ENCODE measurements around the gene SRGAP1.

DNA sequence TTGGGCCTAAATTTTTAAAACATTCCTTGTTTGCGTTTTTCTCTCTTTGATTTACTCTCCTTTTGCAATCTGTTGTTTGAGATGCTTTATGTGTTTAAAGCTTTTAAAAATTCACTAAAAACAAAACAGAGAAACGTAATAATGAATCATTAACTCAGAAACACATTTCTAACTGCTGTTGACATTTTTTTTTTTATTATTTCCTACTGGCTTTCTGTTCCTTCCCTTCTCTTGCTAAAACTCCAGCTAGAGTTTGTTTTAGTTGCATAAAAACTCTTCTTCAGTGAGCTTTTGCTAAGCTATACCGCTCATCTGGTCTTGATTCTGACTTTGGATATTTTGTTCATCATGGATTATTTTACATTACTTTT, 29.0 kb upstream of the SRGAP1 start:
- no peak for TF ChIP-seq POLR2AphosphoS5 (IDR thresholded peaks at IDR 0.05)
- TF ChIP-seq POLR2A (IDR thresholded peaks at IDR 0.05) = no peak
- TF ChIP-seq, protein P1, sequence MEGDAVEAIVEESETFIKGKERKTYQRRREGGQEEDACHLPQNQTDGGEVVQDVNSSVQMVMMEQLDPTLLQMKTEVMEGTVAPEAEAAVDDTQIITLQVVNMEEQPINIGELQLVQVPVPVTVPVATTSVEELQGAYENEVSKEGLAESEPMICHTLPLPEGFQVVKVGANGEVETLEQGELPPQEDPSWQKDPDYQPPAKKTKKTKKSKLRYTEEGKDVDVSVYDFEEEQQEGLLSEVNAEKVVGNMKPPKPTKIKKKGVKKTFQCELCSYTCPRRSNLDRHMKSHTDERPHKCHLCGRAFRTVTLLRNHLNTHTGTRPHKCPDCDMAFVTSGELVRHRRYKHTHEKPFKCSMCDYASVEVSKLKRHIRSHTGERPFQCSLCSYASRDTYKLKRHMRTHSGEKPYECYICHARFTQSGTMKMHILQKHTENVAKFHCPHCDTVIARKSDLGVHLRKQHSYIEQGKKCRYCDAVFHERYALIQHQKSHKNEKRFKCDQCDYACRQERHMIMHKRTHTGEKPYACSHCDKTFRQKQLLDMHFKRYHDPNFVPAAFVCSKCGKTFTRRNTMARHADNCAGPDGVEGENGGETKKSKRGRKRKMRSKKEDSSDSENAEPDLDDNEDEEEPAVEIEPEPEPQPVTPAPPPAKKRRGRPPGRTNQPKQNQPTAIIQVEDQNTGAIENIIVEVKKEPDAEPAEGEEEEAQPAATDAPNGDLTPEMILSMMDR (IDR thresholded peaks at IDR 0.05) = no peak

Measured in gastroesophageal sphincter (tissue), 3 donors.